GM12873 (cell line): Measurements from ENCODE around the gene CREB3L4.

ENCODE experiments used
- CTCF ChIP-seq: IDR thresholded peaks from 2 replicates; pipeline ENCODE4 v1.5.1; 2012; ENCODE audit warnings: low read depth, mild to moderate bottlenecking, moderate library complexity, low read length, control low read depth; ENCODE audit not compliant: insufficient read depth; ENCODE audit errors: missing control alignments

CREB3L4 gene

GRCh38 chr1:154000420-154000819, 32.7 kb downstream of the CREB3L4 start:
- TF ChIP-seq CTCF: no peak

GRCh38 chr1:154006136-154006535, 38.4 kb downstream of the CREB3L4 start:
- TF ChIP-seq CTCF: no peak

GRCh38 chr1:154012129-154012528, 44.4 kb downstream of the CREB3L4 start:
- no peak for TF ChIP-seq CTCF

- no peak for TF ChIP-seq CTCF
Observed at GRCh38 chr1:154014154-154014907, 46.6 kb downstream of the CREB3L4 start.

- TF ChIP-seq CTCF: no peak
Observed at GRCh38 chr1:154019269-154019668, 51.6 kb downstream of the CREB3L4 start.

- TF ChIP-seq CTCF: no peak
Observed at GRCh38 chr1:154019940-154020339, 52.2 kb downstream of the CREB3L4 start.
